IMR-90 (cell line): ENCODE measurements around the gene PTPRG. TPM values are rescaled to one million over a fixed set of nuclear protein-coding genes. Genes with fewer than 3 reads are reported as not detected.

Experiments used
- ATAC-seq: fragments of 200-7000 bp; cut with Tn5 transposase; 2 replicates; pipeline ENCODE4 v1.9.1; 2020; ENCODE audit warnings: low read depth, mild to moderate bottlenecking, moderate library complexity
- BruUV-seq: library from RNA; stranded (reverse); fragments of 400-500 nt; replicated peaks from 2 replicates; lab custom pipeline; 2021; lab: Mats Ljungman, UMichigan
- CTCF ChIA-PET: fragments of 300-600 bp; formaldehyde crosslinking; extraction: SDS; loops from one replicate; lab custom pipeline; 2021; ENCODE audit warnings: antibody characterized with exemption; lab: Yijun Ruan, JAX
- POLR2A ChIA-PET: fragments of 300-600 bp; sonication (Branson Sonifier 250); formaldehyde crosslinking; loops from one replicate; lab custom pipeline; 2022; ENCODE audit warnings: antibody characterized with exemption; ENCODE audit not compliant: unreplicated experiment; lab: Charles Lee
- DNase-seq: peaks from one replicate; pipeline ENCODE4 v3.0.0; 2013
- H2AFZ ChIP-seq: replicated peaks from 2 replicates; pipeline ENCODE3; 2013; ENCODE audit warnings: low read length, mild to moderate bottlenecking; ENCODE audit not compliant: poor library complexity
- H2AK5ac ChIP-seq: 2 replicates; pipeline ENCODE4 v1.6.1; 2013; ENCODE audit warnings: low read depth, low read length, inconsistent platforms
- H2AK9ac ChIP-seq: replicated peaks from 2 replicates; pipeline ENCODE3; 2013; ENCODE audit warnings: mild to moderate bottlenecking, low read depth, low read length, moderate library complexity; ENCODE audit not compliant: poor library complexity
- H2BK120ac ChIP-seq: 2 replicates; pipeline ENCODE4 v1.6.1; 2013; ENCODE audit warnings: low read depth, low read length, inconsistent platforms
- H2BK15ac ChIP-seq: 3 replicates; pipeline ENCODE4 v1.6.1; 2013; ENCODE audit warnings: low read depth, low read length, inconsistent platforms
- H2BK20ac ChIP-seq: 2 replicates; pipeline ENCODE4 v1.6.1; 2013; ENCODE audit warnings: low read depth, mild to moderate bottlenecking, inconsistent platforms, low read length, moderate library complexity
- H2BK5ac ChIP-seq: 2 replicates; pipeline ENCODE4 v1.6.1; 2013; ENCODE audit warnings: mild to moderate bottlenecking, low read depth, low read length, inconsistent platforms; ENCODE audit not compliant: poor library complexity, severe bottlenecking
- H3K14ac ChIP-seq: replicated peaks from 2 replicates; pipeline ENCODE4 v1.6.1; 2013; ENCODE audit warnings: low read depth, low read length, inconsistent platforms
- H3K18ac ChIP-seq: 2 replicates; pipeline ENCODE4 v1.6.1; 2013; ENCODE audit warnings: low read depth, low read length, control low read depth
- H3K23ac ChIP-seq: 2 replicates; pipeline ENCODE4 v1.6.1; 2013; ENCODE audit warnings: low read depth, low read length, inconsistent platforms
- H3K27ac ChIP-seq: 2 replicates; pipeline ENCODE4 v1.5.1; 2013; ENCODE audit warnings: mild to moderate bottlenecking, control low read depth, low read length; ENCODE audit not compliant: insufficient read depth
- H3K27me3 ChIP-seq: 2 replicates; pipeline ENCODE4 v1.6.1; 2013; ENCODE audit warnings: low read length; ENCODE audit not compliant: control insufficient read depth, insufficient read depth
- H3K36me3 ChIP-seq: 2 replicates; pipeline ENCODE4 v1.6.1; 2013; ENCODE audit warnings: low read length, mixed read lengths; ENCODE audit not compliant: control insufficient read depth, insufficient read depth
- H3K4ac ChIP-seq: 2 replicates; pipeline ENCODE4 v1.6.1; 2013; ENCODE audit warnings: low read depth, low read length, inconsistent platforms
- H3K4me1 ChIP-seq: 2 replicates; pipeline ENCODE4 v1.6.1; 2013; ENCODE audit warnings: low read length, mixed read lengths; ENCODE audit not compliant: control insufficient read depth, insufficient read depth
- H3K4me2 ChIP-seq: 2 replicates; pipeline ENCODE4 v1.6.1; 2013; ENCODE audit warnings: low read depth, mild to moderate bottlenecking, control low read depth, low read length, moderate library complexity
- H3K4me3 ChIP-seq: 2 replicates; pipeline ENCODE4 v1.5.1; 2013; ENCODE audit warnings: low read depth, mild to moderate bottlenecking, control low read depth, low read length, moderate library complexity; ENCODE audit not compliant: insufficient read depth
- H3K56ac ChIP-seq: 2 replicates; pipeline ENCODE4 v1.6.1; 2013; ENCODE audit warnings: low read length, inconsistent platforms; ENCODE audit not compliant: insufficient read depth; ENCODE audit errors: extremely low read depth
- H3K79me1 ChIP-seq, 2 experiments: 2 replicates each; pipeline ENCODE4 v1.6.1; 2013; ENCODE audit warnings: low read length in 2 of 2, inconsistent platforms in 1 of 2, low read depth in 1 of 2
- H3K9ac ChIP-seq: 2 replicates; pipeline ENCODE4 v1.6.1; 2013; ENCODE audit warnings: low read depth, low read length, control low read depth
- H3K9me1 ChIP-seq: 2 replicates; pipeline ENCODE4 v1.6.1; 2013; ENCODE audit warnings: low read length, inconsistent platforms; ENCODE audit not compliant: insufficient read depth
- H3K9me3 ChIP-seq: 2 replicates; pipeline ENCODE4 v1.6.1; 2013; ENCODE audit warnings: low read length; ENCODE audit not compliant: control insufficient read depth, insufficient read depth
- H4K20me1 ChIP-seq: 2 replicates; pipeline ENCODE4 v1.6.1; 2013; ENCODE audit warnings: low read length, inconsistent platforms; ENCODE audit not compliant: insufficient read depth
- H4K5ac ChIP-seq: 2 replicates; pipeline ENCODE4 v1.6.1; 2013; ENCODE audit warnings: mild to moderate bottlenecking, low read depth, low read length, control low read depth
- H4K8ac ChIP-seq, 2 experiments: 2 replicates each; pipeline ENCODE4 v1.6.1; 2013; ENCODE audit warnings: low read depth in 2 of 2, low read length in 2 of 2, control low read depth in 1 of 2, inconsistent platforms in 1 of 2
- H4K91ac ChIP-seq: 2 replicates; pipeline ENCODE4 v1.6.1; 2013; ENCODE audit warnings: low read depth, low read length, inconsistent platforms; ENCODE audit not compliant: insufficient read depth
- BHLHE40 ChIP-seq: fragments of 150-350 bp; IDR thresholded peaks from 2 replicates; pipeline ENCODE4 v1.6.1; 2016; ENCODE audit warnings: mild to moderate bottlenecking, low read depth, low read length
- CEBPB ChIP-seq: IDR thresholded peaks from 2 replicates; pipeline ENCODE4 v1.6.1; 2012; ENCODE audit warnings: low read depth, low read length, improper control_type of control experiment
- CHD1 ChIP-seq: IDR thresholded peaks from 2 replicates; pipeline ENCODE4 v1.6.1; 2012; ENCODE audit warnings: low read depth, low read length, improper control_type of control experiment
- CTCF ChIP-seq: conservative IDR thresholded peaks from 2 replicates; pipeline ENCODE4 v1.5.1; 2012; ENCODE audit warnings: mild to moderate bottlenecking, low read depth, low read length, improper control_type of control experiment
- ELK1 ChIP-seq: fragments of 150-350 bp; IDR thresholded peaks from 2 replicates; pipeline ENCODE4 v1.6.1; 2016; ENCODE audit warnings: low read depth, mild to moderate bottlenecking, low read length, moderate library complexity, borderline replicate concordance
- FOS ChIP-seq: fragments of 150-350 bp; IDR thresholded peaks from 2 replicates; pipeline ENCODE4 v1.6.1; 2016; ENCODE audit warnings: low read depth, low read length
- MAFK ChIP-seq: IDR thresholded peaks from 2 replicates; pipeline ENCODE4 v1.6.1; 2012; ENCODE audit warnings: low read depth, low read length, improper control_type of control experiment
- MXI1 ChIP-seq: IDR thresholded peaks from 2 replicates; pipeline ENCODE4 v1.6.1; 2012; ENCODE audit warnings: low read depth, mild to moderate bottlenecking, low read length, moderate library complexity, borderline replicate concordance
- NFE2L2 ChIP-seq: fragments of 150-350 bp; IDR thresholded peaks from 2 replicates; pipeline ENCODE4 v1.6.1; 2016; ENCODE audit warnings: low read depth, mild to moderate bottlenecking, low read length
- POLR2A ChIP-seq: IDR thresholded peaks from 2 replicates; pipeline ENCODE4 v1.6.1; 2012; ENCODE audit warnings: mild to moderate bottlenecking, low read depth, low read length
- RAD21 ChIP-seq: IDR thresholded peaks from 2 replicates; pipeline ENCODE4 v1.6.1; 2012; ENCODE audit warnings: low read length, improper control_type of control experiment
- RCOR1 ChIP-seq: IDR thresholded peaks from 2 replicates; pipeline ENCODE4 v1.6.1; 2012; ENCODE audit warnings: mild to moderate bottlenecking, low read length, improper control_type of control experiment; ENCODE audit not compliant: insufficient replicate concordance
- RFX5 ChIP-seq: IDR thresholded peaks from 2 replicates; pipeline ENCODE4 v1.8.0; 2012; ENCODE audit warnings: low read depth, mild to moderate bottlenecking, low read length, moderate library complexity
- SMC3 ChIP-seq: fragments of 150-350 bp; IDR thresholded peaks from 2 replicates; pipeline ENCODE4 v1.6.1; 2016; ENCODE audit warnings: low read depth, mild to moderate bottlenecking, antibody characterized with exemption, low read length, moderate library complexity
- USF2 ChIP-seq: fragments of 150-350 bp; IDR thresholded peaks from 2 replicates; pipeline ENCODE4 v1.6.1; 2017; ENCODE audit warnings: mild to moderate bottlenecking, antibody characterized with exemption, low read length, low read depth
- WGBS, 2 experiments: methylation state at CpG; one replicate each; pipeline versions ENCODE4 v1.1.5 to v1.1.7; 2013; ENCODE audit warnings: missing lambda C conversion rate in 2 of 2; ENCODE audit not compliant: insufficient read length in 1 of 2; ENCODE audit errors: extremely low coverage in 2 of 2; 5-methylcytosine and 5-hydroxymethylcytosine counted together
- dilution Hi-C: fragments of 300-500 bp; cut with HindIII; formaldehyde crosslinking; loops from one replicate; pipeline ENCODE4 v1.14.3; 2018; ENCODE audit warnings: low sequenced_read_pairs; ENCODE audit not compliant: unreplicated experiment
- in situ Hi-C: fragments of 300-500 bp; cut with MboI; formaldehyde crosslinking; loops from 3 replicates; pipeline ENCODE4 v1.14.3; 2019; ENCODE audit warnings: low sequenced_read_pairs, inconsistent platforms, mixed read lengths
- intact Hi-C: fragments of 100-400 bp; cut with micrococcal nuclease; formaldehyde crosslinking; loops from 2 replicates; pipeline ENCODE4 v1.10.0; 2022
- polyA plus RNA-seq, 3 experiments: library from polyadenylated mRNA; depleted of rRNA; stranded (reverse); fragments of >200 nt; gene quantifications; 2 replicates each; pipeline ENCODE4 v1.2.3, GENCODE V29; 2012; ENCODE audit warnings: low replicate concordance in 1 of 3
- total RNA-seq: library from RNA; depleted of rRNA; stranded (reverse); fragments of >200 nt; gene quantifications from 2 replicates; pipeline ENCODE4 v1.2.3, GENCODE V29; 2012

The PTPRG gene
- total and polyA plus RNA-seq, 2 of the 4 experiments (the other 2 are of a cell fraction), result 7.7 to 31.0 TPM

GRCh38 chr3:61593446-61594029, 32.2 kb downstream of the PTPRG start:
- no peak overlapping the region for H3K14ac ChIP-seq
- H2BK15ac ChIP-seq, result no peak overlapping the region
- no peaks in the 10 kb centered on the region for H3K27me3 ChIP-seq
- intact Hi-C loops (no loop called here), in situ Hi-C loops (no loop called here), dilution Hi-C loops (no loop called here)
- ChIA-PET POLR2A (interaction anchor here (0.7 kb wide), 1 partner anchor 309 kb away, joined by 7 read pairs; no protein-coding TSS in a partner anchor), CTCF (interaction anchor here (0.7 to 1.1 kb wide), 2 partner anchors 29 to 608 kb away, joined by 3 read pairs; no protein-coding TSS in a partner anchor)
- H3K4me2 ChIP-seq, result no peak overlapping the region
- no peaks in the 10 kb centered on the region for H3K36me3 ChIP-seq
- H3K4me3 ChIP-seq, result no peak overlapping the region
- peaks cover 15% of the 10 kb centered on the region for H3K4me1 ChIP-seq
- no peak overlapping the region for H4K5ac ChIP-seq
- no peaks in the 10 kb centered on the region for H3K9me3 ChIP-seq
- no peak overlapping the region for H2BK20ac ChIP-seq
- no peak overlapping the region for H2BK5ac ChIP-seq
- no peak overlapping the region for H2AFZ ChIP-seq
- no CpG with 5 or more reads among the region's 4 CpGs for WGBS, 2 experiments
- peaks cover 43 to 76% of the 10 kb centered on the region in 2 experiments for H3K79me1 ChIP-seq
- 0 out of 2 replicates have a peak, but pooled peaks cover 4% of the 10 kb centered on the region for H4K20me1 ChIP-seq
- no peak overlapping the region for H2BK120ac ChIP-seq
- no peak overlapping the region for H2AK9ac ChIP-seq
- H3K27ac ChIP-seq, result no peak overlapping the region
- DNase-seq (no peak), ATAC-seq (no peak)
- H3K9ac ChIP-seq, result no peak overlapping the region
- no peak overlapping the region for H4K8ac ChIP-seq
- TF ChIP-seq USF2 (no peak), CTCF (no peak), POLR2A (no peak), CEBPB (no peak), ELK1 (no peak), RCOR1 (no peak), MAFK (no peak), BHLHE40 (no peak), SMC3 (no peak), CHD1 (no peak), RAD21 (no peak), NFE2L2 (no peak), MXI1 (no peak), RFX5 (no peak), FOS (no peak)
- H3K18ac ChIP-seq, result no peak overlapping the region
- no peak overlapping the region for H3K4ac ChIP-seq
- H3K9me1 ChIP-seq, result peaks cover 10% of the 10 kb centered on the region
- no peak overlapping the region for H4K91ac ChIP-seq
- H3K23ac ChIP-seq, result no peak overlapping the region
- BruUV-seq, result no TSS peak
- no peak overlapping the region for H3K56ac ChIP-seq
- H2AK5ac ChIP-seq, result no peak overlapping the region
